ENCODE measurements around the gene RFK. TPM values are rescaled to one million over a fixed set of nuclear protein-coding genes. Genes with fewer than 3 reads are reported as not detected.

The RFK gene
- total and polyA plus RNA-seq, 2 of the 13 experiments (the other 11 are each of a cell fraction or from before 2014, with no cell fraction given): 18.2 to 37.2 TPM

- TF ChIP-seq ZNF639 (CRISPR knock-in tag; conservative IDR thresholded peaks at IDR 0.05) (0 out of 2 replicates have a peak, but pooled peaks have one; percentile 66), NCOA2 (CRISPR knock-in tag; IDR thresholded peaks at IDR 0.05) (no peak; the same call in 1 of the 2 replicates), ZNF879 (CRISPR knock-in tag; IDR thresholded peaks at IDR 0.05) (peak; percentile 74), ZFP36L2 (CRISPR knock-in tag; IDR thresholded peaks at IDR 0.05) (0 out of 2 replicates have a peak, but pooled peaks have one; percentile 31), REXO4 (CRISPR knock-in tag; IDR thresholded peaks at IDR 0.05; ENCODE audit: borderline replicate concordance) (no peak), NR3C1 (CRISPR knock-in tag; IDR thresholded peaks at IDR 0.05) (no peak), ZNF781 (CRISPR knock-in tag; IDR thresholded peaks at IDR 0.05; ENCODE audit: borderline replicate concordance, not compliant biosample characterization) (no peak), JUNB (CRISPR knock-in tag; IDR thresholded peaks at IDR 0.05; ENCODE audit: borderline replicate concordance) (no peak), BCLAF1 (IDR thresholded peaks at IDR 0.05) (no peak), HOXA3 (CRISPR knock-in tag; IDR thresholded peaks at IDR 0.05) (peak; percentile 72), ZNF274 (CRISPR knock-in tag; IDR thresholded peaks at IDR 0.05) (no peak), CBX5 (CRISPR knock-in tag; IDR thresholded peaks at IDR 0.05; ENCODE audit: borderline replicate concordance) (0 out of 2 replicates have a peak, but pooled peaks have one; percentile 30), DPF2 (CRISPR knock-in tag; IDR thresholded peaks at IDR 0.05; ENCODE audit: borderline replicate concordance, low read depth) (no peak), CCAR2 (optimal IDR thresholded peaks at IDR 0.05; ENCODE audit: low read depth, low read length) (no peak), SRF (IDR thresholded peaks at IDR 0.05; ENCODE audit: low read depth, low read length) (no peak), HDAC1 (CRISPR knock-in tag; IDR thresholded peaks at IDR 0.05) (no peak), XRCC5 (optimal IDR thresholded peaks at IDR 0.05; ENCODE audit: low read length) (no peak), NFE2L1 (CRISPR knock-in tag; IDR thresholded peaks at IDR 0.05; ENCODE audit: borderline replicate concordance) (no peak), STAT5B (CRISPR knock-in tag; IDR thresholded peaks at IDR 0.05) (no peak), STAT6 (CRISPR knock-in tag; IDR thresholded peaks at IDR 0.05; ENCODE audit: borderline replicate concordance) (no peak; the same call in 1 of the 2 replicates), ZNF33A (CRISPR knock-in tag; IDR thresholded peaks at IDR 0.05; ENCODE audit: borderline replicate concordance) (no peak; the same call in 1 of the 2 replicates), FOXA3 (CRISPR knock-in tag; IDR thresholded peaks at IDR 0.05) (peak; percentile 11; the same call in 1 of the 2 replicates), ZFP1 (CRISPR knock-in tag; IDR thresholded peaks at IDR 0.05) (no peak), FOXA1 (IDR thresholded peaks at IDR 0.05) (no peak), FOXA1 (CRISPR knock-in tag; IDR thresholded peaks at IDR 0.05) (no peak)
These were observed at the start of gene RFK (continued) for GRCh38 chr9:76394195-76394959.

Data from HepG2 (cell line).